Measurements from ENCODE around the gene NTRK2. TPM values are rescaled to one million over a fixed set of nuclear protein-coding genes. Genes with fewer than 3 reads are reported as not detected.

Gene NTRK2
- total and polyA plus RNA-seq, 12 donors, result 0.43 to 5.6 (median 2.1) TPM

- Histone ChIP-seq H3K27me3 (peaks cover 5% of the 10 kb centered on the region), H3K4me3 (no peak overlapping the region), H3K27ac (no peak overlapping the region), H3K36me3 (replicated peaks in 1 of 2) (no peaks in the 10 kb centered on the region), H3K9me3 (replicated peaks in 1 of 3) (no peaks in the 10 kb centered on the region), H3K4me1 (replicated peaks in 1 of 2) (no peaks in the 10 kb centered on the region)
- intact Hi-C loops (cut with DNase I), result no loop called here
- DNase-seq, result no peak
- TF ChIP-seq, protein P1, sequence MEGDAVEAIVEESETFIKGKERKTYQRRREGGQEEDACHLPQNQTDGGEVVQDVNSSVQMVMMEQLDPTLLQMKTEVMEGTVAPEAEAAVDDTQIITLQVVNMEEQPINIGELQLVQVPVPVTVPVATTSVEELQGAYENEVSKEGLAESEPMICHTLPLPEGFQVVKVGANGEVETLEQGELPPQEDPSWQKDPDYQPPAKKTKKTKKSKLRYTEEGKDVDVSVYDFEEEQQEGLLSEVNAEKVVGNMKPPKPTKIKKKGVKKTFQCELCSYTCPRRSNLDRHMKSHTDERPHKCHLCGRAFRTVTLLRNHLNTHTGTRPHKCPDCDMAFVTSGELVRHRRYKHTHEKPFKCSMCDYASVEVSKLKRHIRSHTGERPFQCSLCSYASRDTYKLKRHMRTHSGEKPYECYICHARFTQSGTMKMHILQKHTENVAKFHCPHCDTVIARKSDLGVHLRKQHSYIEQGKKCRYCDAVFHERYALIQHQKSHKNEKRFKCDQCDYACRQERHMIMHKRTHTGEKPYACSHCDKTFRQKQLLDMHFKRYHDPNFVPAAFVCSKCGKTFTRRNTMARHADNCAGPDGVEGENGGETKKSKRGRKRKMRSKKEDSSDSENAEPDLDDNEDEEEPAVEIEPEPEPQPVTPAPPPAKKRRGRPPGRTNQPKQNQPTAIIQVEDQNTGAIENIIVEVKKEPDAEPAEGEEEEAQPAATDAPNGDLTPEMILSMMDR (IDR thresholded peaks at IDR 0.05), result no peak
- no peak for TF ChIP-seq POLR2A (IDR thresholded peaks at IDR 0.05)
Measured at GRCh38 chr9:84971571-84971970, 302.0 kb downstream of the NTRK2 start.

GRCh38 chr9:84974258-84974657 is 304.7 kb downstream of the NTRK2 start:
- Histone ChIP-seq H3K9me3 (replicated peaks in 1 of 3) (no peaks in the 10 kb centered on the region), H3K4me1 (replicated peaks in 1 of 2) (no peaks in the 10 kb centered on the region), H3K27me3 (no peaks in the 10 kb centered on the region), H3K27ac (no peak overlapping the region), H3K36me3 (replicated peaks in 1 of 2) (no peaks in the 10 kb centered on the region), H3K4me3 (no peak overlapping the region)
- intact Hi-C loops (cut with DNase I), result no loop called here
- DNase-seq, result no peak
- WGBS, 4 donors, result 50 to 79% (median 64%) methylated on average over 1 of the region's 1 CpG
- TF ChIP-seq POLR2A (IDR thresholded peaks at IDR 0.05), result no peak
- TF ChIP-seq, protein P1 (IDR thresholded peaks at IDR 0.05), result no peak

GRCh38 chr9:84974855-84975254 is 305.3 kb downstream of the NTRK2 start:
- no peaks in the 10 kb centered on the region for H3K4me1 ChIP-seq (replicated peaks in 1 of 2)
- no peaks in the 10 kb centered on the region for H3K36me3 ChIP-seq (replicated peaks in 1 of 2)
- TF ChIP-seq POLR2A (IDR thresholded peaks at IDR 0.05), result no peak
- TF ChIP-seq, protein P1 (IDR thresholded peaks at IDR 0.05), result no peak
- H3K27me3 ChIP-seq, result no peaks in the 10 kb centered on the region
- H3K27ac ChIP-seq, result no peak overlapping the region
- DNase-seq, result no peak
- intact Hi-C loops (cut with DNase I), result no loop called here
- 55 to 82% (median 69%) methylated on average over 1 to 5 of the region's 5 CpGs for WGBS, 4 donors
- no peaks in the 10 kb centered on the region for H3K9me3 ChIP-seq (replicated peaks in 1 of 3)
- H3K4me3 ChIP-seq, result no peak overlapping the region

- DNase-seq, result no peak
- Histone ChIP-seq H3K27me3 (no peaks in the 10 kb centered on the region), H3K4me3 (no peak overlapping the region), H3K27ac (no peak overlapping the region), H3K36me3 (replicated peaks in 1 of 2) (no peaks in the 10 kb centered on the region), H3K4me1 (replicated peaks in 1 of 2) (no peaks in the 10 kb centered on the region), H3K9me3 (replicated peaks in 1 of 3) (no peaks in the 10 kb centered on the region)
- WGBS, 4 donors, result 43 to 68% (median 57%) methylated on average over 2 of the region's 2 CpGs
- intact Hi-C loops (cut with DNase I), result no loop called here
- TF ChIP-seq, protein P1 (IDR thresholded peaks at IDR 0.05), result no peak
- no peak for TF ChIP-seq POLR2A (IDR thresholded peaks at IDR 0.05)
Measured at GRCh38 chr9:84975926-84976325, 306.4 kb downstream of the NTRK2 start.
